Osteoblast (primary cell): Measurements from ENCODE around the gene ZNF607. TPM values are rescaled to one million over a fixed set of nuclear protein-coding genes. Genes with fewer than 3 reads are reported as not detected.

ENCODE experiments used
- DNase-seq: peaks from one replicate; pipeline ENCODE4 v3.0.0; 2011; ENCODE audit warnings: low spot score, mixed read lengths; ENCODE audit not compliant: insufficient read length; ENCODE audit errors: missing footprints
- H2AFZ ChIP-seq: 2 replicates; pipeline ENCODE4 v1.6.0; 2011; ENCODE audit warnings: mild to moderate bottlenecking, low read length
- H3K27ac ChIP-seq: 2 replicates; pipeline ENCODE4 v1.5.1; 2011; ENCODE audit warnings: mild to moderate bottlenecking, low read depth, low read length, moderate library complexity
- H3K27me3 ChIP-seq: 2 replicates; pipeline ENCODE4 v1.6.0; 2012; ENCODE audit warnings: mild to moderate bottlenecking, control low read depth, inconsistent platforms, low read length, moderate library complexity; ENCODE audit not compliant: insufficient read depth
- H3K36me3 ChIP-seq: 2 replicates; pipeline ENCODE4 v1.5.1; 2011; ENCODE audit warnings: mild to moderate bottlenecking, low read length, control low read depth, moderate library complexity; ENCODE audit not compliant: insufficient read depth
- H3K4me1 ChIP-seq: 2 replicates; pipeline ENCODE4 v1.5.1; 2011; ENCODE audit warnings: mild to moderate bottlenecking, low read length, control low read depth, moderate library complexity; ENCODE audit not compliant: insufficient read depth
- H3K4me2 ChIP-seq: 2 replicates; pipeline ENCODE4 v1.6.0; 2011; ENCODE audit warnings: mild to moderate bottlenecking, low read length; ENCODE audit not compliant: insufficient read depth
- H3K4me3 ChIP-seq: fragments of 200-600 bp; sonication (generic); 3 replicates; pipeline ENCODE4 v1.5.1; 2012; ENCODE audit warnings: mild to moderate bottlenecking, low read length, inconsistent platforms; ENCODE audit not compliant: insufficient read depth
- H3K79me2 ChIP-seq: 2 replicates; pipeline ENCODE4 v1.6.0; 2012; ENCODE audit warnings: mild to moderate bottlenecking, low read length, control low read depth, inconsistent platforms; ENCODE audit not compliant: insufficient read depth
- H3K9me3 ChIP-seq: 2 replicates; pipeline ENCODE4 v1.5.1; 2011; ENCODE audit warnings: low read depth, low read length, control low read depth
- H4K20me1 ChIP-seq: 2 replicates; pipeline ENCODE4 v1.6.0; 2012; ENCODE audit warnings: mild to moderate bottlenecking, low read length, control low read depth; ENCODE audit not compliant: insufficient read depth
- CTCF ChIP-seq: IDR thresholded peaks from 2 replicates; pipeline ENCODE4 v1.5.1; 2011; ENCODE audit warnings: mild to moderate bottlenecking, low read depth, low read length, moderate library complexity; ENCODE audit errors: extremely low read depth
- total RNA-seq: library from RNA; depleted of rRNA; stranded (reverse); fragments of >200 nt; gene quantifications from 2 replicates; pipeline ENCODE4 v1.2.3, GENCODE V29; 2012

The ZNF607 gene
- total RNA-seq, 1 donor, result 3.6 TPM

- H3K79me2 ChIP-seq, result no peaks in the 10 kb centered on the region
- DNase-seq, result no peak
- no peak overlapping the region for H3K4me2 ChIP-seq
- no peaks in the 10 kb centered on the region for H3K36me3 ChIP-seq
- no peak overlapping the region for H3K4me3 ChIP-seq
- H4K20me1 ChIP-seq, result no peaks in the 10 kb centered on the region
- no peak for TF ChIP-seq CTCF
- no peaks in the 10 kb centered on the region for H3K9me3 ChIP-seq
- H3K4me1 ChIP-seq, result no peaks in the 10 kb centered on the region
- no peak overlapping the region for H2AFZ ChIP-seq
- H3K27me3 ChIP-seq, result no peaks in the 10 kb centered on the region
- H3K27ac ChIP-seq, result no peak overlapping the region
Observed at GRCh38 chr19:37725181-37725580, 5.6 kb upstream of the ZNF607 start.

GRCh38 chr19:37719927-37720265 is 335 bp upstream of the ZNF607 start:
- Histone ChIP-seq H3K4me1 (peaks cover 8% of the 10 kb centered on the region), H3K27ac (no peak overlapping the region), H3K4me2 (peak overlapping the region; percentile 81), H3K9me3 (no peaks in the 10 kb centered on the region), H3K79me2 (peaks cover 16% of the 10 kb centered on the region), H3K4me3 (peak overlapping the region; percentile 85), H4K20me1 (no peaks in the 10 kb centered on the region), H3K36me3 (peaks cover under 1% of the 10 kb centered on the region), H3K27me3 (no peaks in the 10 kb centered on the region), H2AFZ (peak overlapping the region; percentile 96)
- DNase-seq, result no peak
- no peak for TF ChIP-seq CTCF

- no peaks in the 10 kb centered on the region for H4K20me1 ChIP-seq
- H3K36me3 ChIP-seq, result peaks cover 7% of the 10 kb centered on the region
- peak overlapping the region; percentile 96 for H2AFZ ChIP-seq
- H3K4me2 ChIP-seq, result peak overlapping the region; percentile 81
- H3K4me3 ChIP-seq, result peak overlapping the region; percentile 85
- H3K79me2 ChIP-seq, result peaks cover 16% of the 10 kb centered on the region
- no peaks in the 10 kb centered on the region for H3K9me3 ChIP-seq
- TF ChIP-seq CTCF, result no peak
- peaks cover 8% of the 10 kb centered on the region for H3K4me1 ChIP-seq
- peak overlapping the region; percentile 67 for H3K27ac ChIP-seq
- H3K27me3 ChIP-seq, result no peaks in the 10 kb centered on the region
- DNase-seq, result no peak
Observed at GRCh38 chr19:37718304-37718703, 1.3 kb downstream of the ZNF607 start.

- TF ChIP-seq CTCF, result no peak
- Histone ChIP-seq H3K4me1 (peaks cover 8% of the 10 kb centered on the region), H2AFZ (no peak overlapping the region), H3K27me3 (no peaks in the 10 kb centered on the region), H3K4me2 (no peak overlapping the region), H3K79me2 (peaks cover 16% of the 10 kb centered on the region), H4K20me1 (no peaks in the 10 kb centered on the region), H3K36me3 (peaks cover 7% of the 10 kb centered on the region), H3K27ac (no peak overlapping the region), H3K9me3 (no peaks in the 10 kb centered on the region), H3K4me3 (no peak overlapping the region)
- DNase-seq, result no peak
Observed at GRCh38 chr19:37716140-37716539, 3.4 kb downstream of the ZNF607 start.
